Thoracic aorta (tissue), 2 donors: ENCODE results near the gene IP6K3. TPM values are rescaled to one million over a fixed set of nuclear protein-coding genes. Genes with fewer than 3 reads are reported as not detected.

Experiments used
- ATAC-seq: fragments of 150-250 bp; one replicate; pipeline ENCODE4 v1.8.0; 2017; ENCODE audit warnings: low read depth; ENCODE audit not compliant: insufficient number of reproducible peaks, low FRiP score
- DNase-seq: peaks from one replicate; pipeline ENCODE4 v3.0.0-alpha.2; 2020; ENCODE audit warnings: low spot score
- H3K27ac ChIP-seq, 2 donors: fragments of 200-600 bp; sonication (generic); 1 replicate in 1 of 2; 2 replicates in 1 of 2; pipeline ENCODE4 v1.5.1; 2016; ENCODE audit warnings: mild to moderate bottlenecking in 2 of 2, moderate library complexity in 2 of 2
- H3K27me3 ChIP-seq: fragments of 200-600 bp; sonication (generic); replicated peaks from 2 replicates; pipeline ENCODE4 v1.6.0; 2016; ENCODE audit warnings: mild to moderate bottlenecking; ENCODE audit not compliant: insufficient read depth
- H3K36me3 ChIP-seq: fragments of 200-600 bp; sonication (generic); one replicate; pipeline ENCODE4 v1.5.1; 2016
- H3K4me1 ChIP-seq, 2 donors: fragments of 200-600 bp; sonication (generic); 1 replicate in 1 of 2; 2 replicates in 1 of 2; pipeline versions ENCODE4 v1.5.1 to v1.6.0; 2016; ENCODE audit warnings: low read depth in 2 of 2, mild to moderate bottlenecking in 1 of 2; ENCODE audit not compliant: control insufficient read depth in 1 of 2
- H3K4me3 ChIP-seq: fragments of 200-600 bp; sonication (generic); 2 replicates; pipeline ENCODE4 v1.5.1; 2016; ENCODE audit warnings: mild to moderate bottlenecking
- H3K9me3 ChIP-seq: fragments of 200-600 bp; sonication (generic); 2 replicates; pipeline ENCODE4 v1.5.1; 2016
- CTCF ChIP-seq: fragments of 200-600 bp; sonication (generic); IDR thresholded peaks from one replicate; pipeline ENCODE4 v1.5.1; 2019; ENCODE audit warnings: antibody characterized with exemption
- total RNA-seq, 2 donors: library from RNA; depleted of rRNA; stranded (reverse); fragments of >200 nt; gene quantifications; one replicate each; pipeline versions ENCODE4 v1.1.0 to v1.2.3, GENCODE V29; 2016

IP6K3 gene
- total RNA-seq, 2 donors from 2014 or later: 0.27 to 0.56 TPM

- no peak overlapping the region for H3K4me3 ChIP-seq
- no peaks in the 10 kb centered on the region for H3K4me1 ChIP-seq
- no peaks in the 10 kb centered on the region for H3K9me3 ChIP-seq
- H3K27ac ChIP-seq: no peak overlapping the region
- TF ChIP-seq CTCF: no peak
- ATAC-seq (no peak), DNase-seq (no peak)
- H3K36me3 ChIP-seq: no peaks in the 10 kb centered on the region
- no peaks in the 10 kb centered on the region for H3K27me3 ChIP-seq
Observed at GRCh38 chr6:33704215-33705066, 42.3 kb downstream of the IP6K3 start.

GRCh38 chr6:33702345-33702977 lies 44.2 kb downstream of the IP6K3 start:
- Histone ChIP-seq H3K36me3 (peaks cover 5% of the 10 kb centered on the region), H3K9me3 (no peaks in the 10 kb centered on the region), H3K4me1 (no peaks in the 10 kb centered on the region), H3K27me3 (no peaks in the 10 kb centered on the region), H3K4me3 (no peak overlapping the region), H3K27ac (no peak overlapping the region)
- DNase-seq (no peak), ATAC-seq (no peak)
- peak; percentile 29 for TF ChIP-seq CTCF

GRCh38 chr6:33700391-33701050 lies 46.2 kb downstream of the IP6K3 start:
- no peak for ATAC-seq
- no peak overlapping the region for H3K4me3 ChIP-seq
- H3K27me3 ChIP-seq: no peaks in the 10 kb centered on the region
- no peak for TF ChIP-seq CTCF
- no peaks in the 10 kb centered on the region for H3K9me3 ChIP-seq
- H3K27ac ChIP-seq: no peak overlapping the region
- peaks cover 0 to 14% of the 10 kb centered on the region in 2 donors for H3K4me1 ChIP-seq
- no peak for DNase-seq
- H3K36me3 ChIP-seq: peaks cover 5% of the 10 kb centered on the region

GRCh38 chr6:33699739-33700138 lies 47.0 kb downstream of the IP6K3 start:
- H3K4me3 ChIP-seq: no peak overlapping the region
- no peak overlapping the region for H3K27ac ChIP-seq
- H3K9me3 ChIP-seq: no peaks in the 10 kb centered on the region
- H3K27me3 ChIP-seq: no peaks in the 10 kb centered on the region
- no peak for TF ChIP-seq CTCF
- ATAC-seq (no peak), DNase-seq (no peak)
- H3K36me3 ChIP-seq: peaks cover 5% of the 10 kb centered on the region
- H3K4me1 ChIP-seq: peaks cover 0 to 14% of the 10 kb centered on the region in 2 donors

- Histone ChIP-seq H3K27ac (no peak overlapping the region), H3K27me3 (no peaks in the 10 kb centered on the region), H3K4me1 (peaks cover 0 to 14% of the 10 kb centered on the region in 2 donors), H3K4me3 (no peak overlapping the region), H3K36me3 (peaks cover 5% of the 10 kb centered on the region), H3K9me3 (no peaks in the 10 kb centered on the region)
- no peak for TF ChIP-seq CTCF
- no peak for DNase-seq
- no peak for ATAC-seq
Observed at GRCh38 chr6:33699131-33699530, 47.6 kb downstream of the IP6K3 start.
